ENCODE results near the gene KCTD6.

GRCh38 chr3:58508437-58508836, 16.5 kb downstream of the KCTD6 start:
- TF ChIP-seq POLR2A (IDR thresholded peaks at IDR 0.05; ENCODE audit: low read length), result no peak
- TF ChIP-seq GATA1 (IDR thresholded peaks at IDR 0.05; ENCODE audit: low read depth, low read length), result no peak
